Progenitor cell of endocrine pancreas (in vitro differentiated cells): ENCODE results near the gene SIRPA. TPM values are rescaled to one million over a fixed set of nuclear protein-coding genes. Genes with fewer than 3 reads are reported as not detected.

Source experiments
- DNase-seq: peaks from one replicate; pipeline ENCODE4 v3.0.0; 2021; ENCODE audit warnings: low spot score; ENCODE audit not compliant: unreplicated experiment
- H3K27ac Mint-ChIP-seq: 2 replicates; pipeline ENCODE4 v1.8.0; 2021; ENCODE audit warnings: mild to moderate bottlenecking, moderate library complexity, mixed read lengths
- H3K27me3 Mint-ChIP-seq: 2 replicates; pipeline ENCODE4 v1.8.0; 2021; ENCODE audit warnings: mixed read lengths
- H3K36me3 Mint-ChIP-seq: 2 replicates; pipeline ENCODE4 v1.8.0; 2022; ENCODE audit warnings: mixed read lengths; ENCODE audit not compliant: insufficient read depth
- H3K4me1 Mint-ChIP-seq: 2 replicates; pipeline ENCODE4 v1.8.0; 2021; ENCODE audit warnings: low read depth, mixed read lengths
- H3K4me3 Mint-ChIP-seq: 2 replicates; pipeline ENCODE4 v1.8.0; 2021; ENCODE audit warnings: low read depth, mild to moderate bottlenecking, moderate library complexity, mixed read lengths
- H3K9me3 Mint-ChIP-seq: 2 replicates; pipeline ENCODE4 v1.8.0; 2021; ENCODE audit warnings: low read depth, mixed read lengths
- total RNA-seq: library from RNA; stranded (reverse); gene quantifications from 2 replicates; pipeline ENCODE4 v1.2.1, GENCODE V29; 2021
- TF ChIP-seq, protein P1 (sequence below): fragments of 200-600 bp; sonication (generic); IDR thresholded peaks from one replicate; pipeline ENCODE4 v1.5.0; 2021; ENCODE audit warnings: antibody characterized with exemption, mild to moderate bottlenecking; ENCODE audit not compliant: unreplicated experiment

Gene SIRPA
- total RNA-seq, 1 donor from 2014 or later, result 16.2 TPM

DNA sequence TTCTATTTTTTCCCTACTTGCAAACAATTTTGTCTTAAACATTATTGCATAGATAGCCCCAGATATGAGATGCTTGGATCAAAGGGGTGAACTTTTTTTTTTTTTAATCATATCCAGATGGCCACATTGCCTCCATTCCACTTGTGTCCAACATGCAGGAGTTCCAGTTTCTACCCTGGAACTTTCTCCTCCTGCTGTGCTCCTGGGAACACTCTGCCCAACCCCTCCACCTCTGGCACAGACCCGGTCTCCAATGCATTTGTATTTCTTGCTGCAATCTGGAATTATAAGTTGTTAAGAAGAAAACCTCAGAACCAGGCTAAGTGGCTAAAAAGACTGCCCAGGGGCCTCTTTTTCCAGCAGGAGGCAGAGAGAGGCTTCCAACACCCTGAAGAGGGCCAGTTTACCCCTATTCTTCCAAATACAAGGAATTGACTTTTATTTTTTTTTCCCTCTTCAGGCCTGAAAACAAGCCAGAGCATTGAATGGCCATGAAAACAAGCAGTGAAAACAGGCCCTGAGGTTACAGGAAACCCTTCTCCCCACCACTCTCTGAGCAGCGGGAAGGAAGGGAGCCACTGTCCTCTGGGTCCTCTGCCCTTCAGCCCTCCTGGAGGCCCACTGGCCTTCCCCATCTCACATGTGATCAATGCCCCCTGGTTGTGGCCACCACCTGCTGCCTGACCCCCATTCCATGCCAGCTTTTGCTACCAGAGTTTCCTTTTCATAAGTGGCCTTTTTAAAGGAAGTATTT is 54.3 kb downstream of the SIRPA start:
- TF ChIP-seq, protein P1, sequence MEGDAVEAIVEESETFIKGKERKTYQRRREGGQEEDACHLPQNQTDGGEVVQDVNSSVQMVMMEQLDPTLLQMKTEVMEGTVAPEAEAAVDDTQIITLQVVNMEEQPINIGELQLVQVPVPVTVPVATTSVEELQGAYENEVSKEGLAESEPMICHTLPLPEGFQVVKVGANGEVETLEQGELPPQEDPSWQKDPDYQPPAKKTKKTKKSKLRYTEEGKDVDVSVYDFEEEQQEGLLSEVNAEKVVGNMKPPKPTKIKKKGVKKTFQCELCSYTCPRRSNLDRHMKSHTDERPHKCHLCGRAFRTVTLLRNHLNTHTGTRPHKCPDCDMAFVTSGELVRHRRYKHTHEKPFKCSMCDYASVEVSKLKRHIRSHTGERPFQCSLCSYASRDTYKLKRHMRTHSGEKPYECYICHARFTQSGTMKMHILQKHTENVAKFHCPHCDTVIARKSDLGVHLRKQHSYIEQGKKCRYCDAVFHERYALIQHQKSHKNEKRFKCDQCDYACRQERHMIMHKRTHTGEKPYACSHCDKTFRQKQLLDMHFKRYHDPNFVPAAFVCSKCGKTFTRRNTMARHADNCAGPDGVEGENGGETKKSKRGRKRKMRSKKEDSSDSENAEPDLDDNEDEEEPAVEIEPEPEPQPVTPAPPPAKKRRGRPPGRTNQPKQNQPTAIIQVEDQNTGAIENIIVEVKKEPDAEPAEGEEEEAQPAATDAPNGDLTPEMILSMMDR, result no peak
- H3K4me1 Mint-ChIP-seq, result peaks cover 5% of the 10 kb centered on the region
- no peak for DNase-seq
- H3K4me3 Mint-ChIP-seq, result no peak overlapping the region
- no peaks in the 10 kb centered on the region for H3K36me3 Mint-ChIP-seq
- peaks cover 76% of the 10 kb centered on the region for H3K27me3 Mint-ChIP-seq
- H3K9me3 Mint-ChIP-seq, result no peaks in the 10 kb centered on the region
- H3K27ac Mint-ChIP-seq, result no peak overlapping the region

DNA sequence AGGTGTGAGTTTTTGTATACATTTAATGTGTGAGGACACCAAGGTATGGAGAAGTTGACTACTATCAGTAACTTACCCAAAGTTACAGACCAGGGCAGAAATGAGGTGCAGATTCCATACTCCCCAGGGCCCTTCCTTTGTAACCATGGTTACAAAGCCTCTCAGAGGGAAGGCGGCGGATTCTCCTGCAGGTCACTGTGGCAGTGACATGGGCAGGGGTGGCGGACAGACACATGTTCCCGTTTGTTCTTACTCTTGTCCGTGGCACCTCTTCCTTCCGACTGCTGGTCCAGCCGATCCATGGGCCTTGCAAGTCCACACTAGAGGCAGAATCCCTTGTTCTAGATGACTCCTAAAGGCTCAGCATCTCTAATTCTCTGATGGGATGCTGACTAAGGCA is 55.6 kb downstream of the SIRPA start:
- no peaks in the 10 kb centered on the region for H3K9me3 Mint-ChIP-seq
- H3K36me3 Mint-ChIP-seq, result no peaks in the 10 kb centered on the region
- H3K4me3 Mint-ChIP-seq, result no peak overlapping the region
- H3K4me1 Mint-ChIP-seq, result peaks cover 5% of the 10 kb centered on the region
- DNase-seq, result no peak
- TF ChIP-seq, protein P1, result no peak
- H3K27ac Mint-ChIP-seq, result no peak overlapping the region
- H3K27me3 Mint-ChIP-seq, result peaks cover 68% of the 10 kb centered on the region

DNA sequence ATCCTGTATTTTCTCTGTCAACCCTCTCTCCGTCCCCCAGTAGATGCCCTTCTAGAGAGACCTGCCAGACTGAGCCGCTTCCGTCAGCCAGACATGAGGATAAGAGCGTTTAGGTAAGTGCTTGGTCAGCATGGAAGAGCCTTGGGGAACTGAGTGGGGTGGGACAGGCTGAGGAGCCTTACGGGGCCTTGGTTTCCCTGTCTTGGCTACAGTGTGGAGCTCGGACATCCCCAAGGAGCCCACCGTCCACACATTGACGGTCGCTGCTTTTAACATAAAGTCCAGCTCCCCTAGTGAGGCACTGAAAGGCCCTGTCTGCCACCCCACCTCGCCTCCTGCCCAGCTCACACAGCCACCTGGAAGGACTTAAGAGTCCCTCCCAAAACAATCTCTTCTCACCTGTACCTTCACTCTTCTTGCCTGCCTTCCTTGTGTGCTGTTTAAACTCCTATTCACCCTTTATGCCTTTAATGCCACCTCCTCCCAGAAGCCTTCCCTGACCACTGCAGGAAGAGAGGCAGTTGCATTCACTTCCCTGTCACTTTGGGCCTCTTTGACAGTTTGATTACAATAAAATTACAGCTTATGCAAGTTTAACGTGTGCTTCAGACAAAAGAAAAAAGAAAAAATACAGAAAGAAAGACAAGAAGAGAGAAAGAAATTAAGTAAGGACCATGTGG is 56.4 kb downstream of the SIRPA start:
- H3K4me3 Mint-ChIP-seq, result no peak overlapping the region
- peaks cover 61% of the 10 kb centered on the region for H3K27me3 Mint-ChIP-seq
- H3K36me3 Mint-ChIP-seq, result no peaks in the 10 kb centered on the region
- DNase-seq, result no peak
- H3K27ac Mint-ChIP-seq, result no peak overlapping the region
- TF ChIP-seq, protein P1, result no peak
- peaks cover 3% of the 10 kb centered on the region for H3K4me1 Mint-ChIP-seq
- H3K9me3 Mint-ChIP-seq, result no peaks in the 10 kb centered on the region

DNA sequence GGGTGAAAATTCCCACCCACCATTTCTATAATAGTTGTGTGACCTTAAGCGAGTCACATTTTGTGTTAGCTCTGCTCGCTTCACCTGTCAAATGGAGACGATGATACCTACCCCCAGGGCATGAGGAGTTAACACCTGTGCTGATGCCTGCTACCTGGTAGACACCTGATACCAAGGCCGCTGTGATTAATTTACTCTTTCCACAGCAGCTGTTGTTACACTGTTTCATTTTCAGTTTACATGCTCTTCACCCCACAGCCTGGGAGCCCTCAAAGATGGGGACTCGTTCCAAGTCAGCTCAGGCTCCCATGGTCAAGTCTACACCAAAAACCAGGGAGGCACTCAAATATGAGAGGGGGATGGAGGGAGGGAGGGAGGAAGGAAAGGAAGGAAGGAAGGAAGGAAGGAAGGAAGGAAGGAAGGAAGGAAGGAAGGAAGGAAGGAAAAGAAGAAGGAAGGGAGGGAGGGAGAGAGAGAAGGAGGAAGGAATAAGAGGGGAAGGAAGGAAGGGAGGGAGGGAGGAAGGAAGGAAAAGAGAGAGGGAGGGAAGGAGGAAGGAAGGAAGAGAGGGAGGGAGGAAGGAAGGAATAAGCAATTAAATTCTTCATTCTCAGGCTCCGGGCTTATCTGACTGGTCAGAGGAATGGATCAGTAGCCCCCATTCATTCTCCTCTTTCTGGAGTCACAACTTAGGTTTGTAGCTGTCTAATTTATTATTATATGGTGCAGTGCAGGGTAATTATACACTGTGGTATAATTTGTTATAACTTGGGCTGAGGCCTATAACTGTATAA is 57.7 kb downstream of the SIRPA start:
- no peak overlapping the region for H3K4me3 Mint-ChIP-seq
- peaks cover 48% of the 10 kb centered on the region for H3K27me3 Mint-ChIP-seq
- no peaks in the 10 kb centered on the region for H3K4me1 Mint-ChIP-seq
- TF ChIP-seq, protein P1, result no peak
- H3K9me3 Mint-ChIP-seq, result no peaks in the 10 kb centered on the region
- no peak for DNase-seq
- no peak overlapping the region for H3K27ac Mint-ChIP-seq
- H3K36me3 Mint-ChIP-seq, result no peaks in the 10 kb centered on the region

DNA sequence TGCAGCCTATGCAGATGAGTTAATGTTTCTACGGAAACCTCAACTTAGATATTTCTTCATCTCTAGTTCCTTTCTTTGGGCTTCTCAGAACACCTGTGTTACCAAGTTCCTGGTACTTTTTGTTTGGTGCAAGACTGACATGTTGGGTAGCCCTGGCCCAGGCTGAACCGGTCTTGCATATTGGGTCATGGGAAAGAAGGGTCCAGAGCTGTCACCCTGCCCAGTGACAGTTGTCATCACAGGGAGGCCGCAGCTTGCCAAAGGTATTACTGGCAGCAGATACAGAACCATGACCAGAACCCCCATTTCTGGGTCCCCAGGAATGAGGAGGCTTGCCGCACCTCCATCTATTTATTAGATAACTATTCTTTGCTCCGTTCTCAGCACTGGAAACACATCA is 58.4 kb downstream of the SIRPA start:
- H3K36me3 Mint-ChIP-seq, result no peaks in the 10 kb centered on the region
- peaks cover 42% of the 10 kb centered on the region for H3K27me3 Mint-ChIP-seq
- H3K4me3 Mint-ChIP-seq, result no peak overlapping the region
- DNase-seq, result no peak
- TF ChIP-seq, protein P1, result no peak
- H3K27ac Mint-ChIP-seq, result no peak overlapping the region
- H3K9me3 Mint-ChIP-seq, result no peaks in the 10 kb centered on the region
- H3K4me1 Mint-ChIP-seq, result no peaks in the 10 kb centered on the region
